ENCODE results near the gene SKIC2.
"Not testable (repeated sequence)": the region's sequence is repeated elsewhere in the genome, so short reads cannot be mapped to it uniquely, and the experiment has no call there.

Gene SKIC2

DNA sequence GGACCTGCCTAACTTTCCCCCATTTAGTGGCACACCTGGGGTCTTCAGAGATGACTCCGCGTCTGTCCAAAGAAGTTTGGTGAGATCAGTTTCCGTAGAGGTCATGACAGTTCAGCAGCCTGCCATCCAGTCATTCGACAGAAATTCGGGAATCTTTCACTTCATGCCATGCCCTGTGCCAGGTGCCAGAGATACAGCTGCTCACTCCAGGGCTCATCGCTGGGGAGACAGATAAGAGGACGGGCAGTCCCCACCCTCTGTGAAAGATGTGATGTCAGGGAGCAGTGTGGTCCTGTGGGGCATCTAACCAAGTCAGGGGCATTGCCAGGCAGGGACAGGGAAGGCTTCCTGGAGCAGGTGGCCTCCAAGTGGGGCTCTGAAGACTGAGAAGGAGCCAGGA lies 44.3 kb downstream of the SKIC2 start:
- not testable (repeated sequence) for DNase-seq (ENCODE audit: low read depth in 2 of 3, low spot score in 1 of 3)

DNA sequence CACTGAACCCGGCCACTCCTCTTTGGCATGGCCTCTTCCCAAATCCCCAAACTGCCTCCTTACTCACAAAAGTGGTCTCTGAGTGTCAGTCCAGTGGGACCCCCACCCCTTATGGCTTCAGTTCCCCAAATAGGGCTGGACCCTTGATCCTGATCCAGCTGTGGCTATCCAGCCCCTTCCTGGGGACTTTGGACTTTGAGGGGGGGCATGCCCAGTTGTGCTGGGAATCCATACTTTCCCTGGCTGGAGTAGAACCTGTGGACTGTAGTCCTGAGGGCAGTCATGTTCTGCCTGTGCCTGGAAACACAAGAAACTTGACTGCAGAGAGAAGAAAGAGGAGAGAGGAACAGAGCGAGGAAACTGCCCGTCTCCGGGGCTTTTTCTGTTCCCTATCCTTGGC lies 45.4 kb downstream of the SKIC2 start:
- DNase-seq (ENCODE audit: low read depth in 2 of 3, low spot score in 1 of 3), result not testable (repeated sequence)

- not testable (repeated sequence) for DNase-seq (ENCODE audit: low read depth in 2 of 3, low spot score in 1 of 3)
Measured at GRCh38 chr6:32004864-32005537, 46.0 kb downstream of the SKIC2 start.

GRCh38 chr6:32005538-32005880 lies 46.5 kb downstream of the SKIC2 start:
- DNase-seq (ENCODE audit: low read depth in 2 of 3, low spot score in 1 of 3), result not testable (repeated sequence)

- DNase-seq (ENCODE audit: low read depth in 2 of 3, low spot score in 1 of 3), result not testable (repeated sequence)
Measured at GRCh38 chr6:32005991-32006529, 47.1 kb downstream of the SKIC2 start.

GRCh38 chr6:32007086-32007485 lies 48.1 kb downstream of the SKIC2 start:
- not testable (repeated sequence) for DNase-seq (ENCODE audit: low read depth in 2 of 3, low spot score in 1 of 3)

GRCh38 chr6:32008037-32008436 lies 49.1 kb downstream of the SKIC2 start:
- DNase-seq (ENCODE audit: low read depth in 2 of 3, low spot score in 1 of 3), result not testable (repeated sequence)

DNA sequence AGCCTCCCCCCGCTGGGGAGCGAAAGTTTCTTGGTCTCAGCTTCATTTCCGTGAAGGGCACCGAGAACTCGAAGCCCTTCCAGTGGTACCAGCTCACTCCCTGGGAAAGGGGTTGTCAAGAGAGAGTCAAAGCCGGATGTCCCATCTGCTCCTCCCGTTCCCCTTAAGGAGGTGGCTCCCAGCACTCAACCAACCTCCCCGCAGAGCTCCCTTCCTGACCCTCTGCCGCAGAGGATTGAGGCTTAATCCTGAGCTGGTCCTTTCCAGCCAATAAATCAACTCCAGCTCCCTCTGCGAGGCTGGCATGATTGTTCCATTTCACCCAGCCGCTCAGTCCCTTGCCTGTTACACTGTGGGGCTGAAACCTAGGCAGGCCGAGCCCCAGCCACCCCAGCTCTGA lies 49.6 kb downstream of the SKIC2 start:
- not testable (repeated sequence) for DNase-seq (ENCODE audit: low read depth in 2 of 3, low spot score in 1 of 3)

- not testable (repeated sequence) for DNase-seq (ENCODE audit: low read depth in 2 of 3, low spot score in 1 of 3)
Measured at GRCh38 chr6:32009537-32009936, 50.6 kb downstream of the SKIC2 start.

DNA sequence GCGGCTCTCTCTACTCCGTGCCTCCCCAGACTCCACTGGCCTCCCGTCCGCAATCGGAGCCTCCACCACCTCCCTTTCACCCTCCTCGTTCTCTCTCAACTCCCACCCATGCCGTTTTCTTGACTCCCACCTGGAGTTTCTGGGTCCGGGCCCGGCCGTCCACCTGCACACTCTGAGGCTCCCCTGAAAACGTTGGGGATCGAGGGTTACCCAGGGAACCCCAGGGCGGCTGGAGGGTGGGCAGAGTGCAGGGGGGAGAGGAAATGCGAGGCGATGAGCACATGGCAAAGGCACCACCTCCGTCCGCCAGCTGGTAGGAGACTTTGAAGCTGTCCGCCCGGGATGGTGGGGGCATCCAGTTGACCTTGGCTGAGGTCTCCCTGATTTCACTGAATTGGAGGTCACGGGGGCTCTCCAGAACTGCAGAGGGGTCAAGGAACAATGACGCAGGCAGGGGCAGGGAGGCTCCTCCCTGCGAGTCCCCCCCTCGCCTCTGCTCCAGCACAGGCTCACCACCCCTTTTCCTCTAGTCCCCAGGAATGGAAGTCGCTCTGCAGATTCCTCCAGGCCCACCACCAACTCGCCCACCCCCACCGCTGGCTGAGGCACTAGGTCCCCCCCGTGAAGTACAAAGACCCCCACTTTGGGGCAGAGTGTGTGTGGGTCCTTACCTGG lies 52.0 kb downstream of the SKIC2 start:
- not testable (repeated sequence) for DNase-seq (ENCODE audit: low read depth in 2 of 3, low spot score in 1 of 3)

DNA sequence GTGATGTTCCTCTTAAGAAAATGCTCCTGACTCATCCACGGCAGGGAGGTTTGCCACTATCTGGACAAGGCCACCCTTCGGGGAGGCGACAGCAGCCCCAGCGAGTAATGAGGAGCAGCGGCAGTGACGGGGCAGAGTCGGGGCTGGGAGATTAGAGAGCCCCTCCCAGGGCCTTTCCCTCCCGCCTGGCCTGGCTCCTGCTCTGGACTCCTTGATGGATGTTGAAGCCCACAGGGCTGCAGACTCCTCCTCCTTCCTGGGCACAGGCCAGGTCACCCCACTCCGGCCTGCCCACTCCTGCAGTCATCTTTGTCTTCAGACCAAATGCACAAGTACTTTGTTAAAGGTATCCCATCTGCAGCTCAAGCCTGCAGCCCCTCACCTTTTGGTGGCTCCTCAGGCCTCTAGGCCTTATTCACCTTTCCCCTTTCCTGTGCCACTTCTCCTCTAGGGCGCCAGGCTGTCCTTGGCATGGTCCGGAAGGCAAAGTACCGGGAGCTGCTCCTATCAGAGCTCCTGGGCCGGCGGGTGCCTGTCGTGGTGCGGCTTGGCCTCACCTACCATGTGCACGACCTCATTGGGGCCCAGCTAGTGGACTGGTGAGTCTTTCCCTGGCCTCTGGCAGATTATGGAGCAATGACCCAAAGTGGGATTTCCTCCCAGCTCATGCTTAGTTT lies 54.1 kb downstream of the SKIC2 start:
- not testable (repeated sequence) for DNase-seq (ENCODE audit: low read depth in 2 of 3, low spot score in 1 of 3)

- not testable (repeated sequence) for DNase-seq (ENCODE audit: low read depth in 2 of 3, low spot score in 1 of 3)
Measured at GRCh38 chr6:32013738-32014137, 54.8 kb downstream of the SKIC2 start.

DNA sequence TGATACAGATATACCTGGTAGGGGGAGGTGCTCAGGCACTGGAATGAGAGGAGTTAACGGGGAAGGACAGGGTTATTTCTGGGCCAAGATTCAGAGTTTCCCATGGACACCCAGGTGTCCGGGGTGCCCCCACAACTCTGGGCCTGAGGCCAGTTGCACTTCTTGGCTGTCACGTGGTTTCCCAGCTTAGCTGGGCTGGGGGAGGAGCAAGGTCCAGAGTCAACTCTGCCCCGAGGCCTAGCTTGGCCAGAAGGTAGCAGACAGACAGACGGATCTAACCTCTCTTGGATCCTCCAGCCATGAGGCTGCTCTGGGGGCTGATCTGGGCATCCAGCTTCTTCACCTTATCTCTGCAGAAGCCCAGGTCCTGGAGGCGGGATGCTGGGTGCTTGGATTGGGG lies 55.6 kb downstream of the SKIC2 start, which contains the start of gene C4B:
Gene C4B, plus strand, starts transcription at position 249 of the 400 bp plus-strand sequence. Its CDS starts 51 bp downstream, at position 300.
- DNase-seq (ENCODE audit: low read depth in 2 of 3, low spot score in 1 of 3), result not testable (repeated sequence)
